ENCODE measurements around the gene GPC6. TPM values are rescaled to one million over a fixed set of nuclear protein-coding genes. Genes with fewer than 3 reads are reported as not detected.

GPC6 gene
- total and polyA plus RNA-seq, 2 donors (not counting 3 experiments of a cell fraction or from before 2014, with no cell fraction given), result 0.01 TPM; not detected in 1

- dilution Hi-C loops (cut with MboI; ENCODE audit: extremely low pct_ligation_motif_present, low sequenced_read_pairs), result no loop called here
- TF ChIP-seq EZH2 (IDR thresholded peaks at IDR 0.05; ENCODE audit: borderline replicate concordance, low read depth, low read length, severe bottlenecking), result no peak
- TF ChIP-seq CTCF (IDR thresholded peaks at IDR 0.05; ENCODE audit: extremely low read depth in 1 of 2, insufficient read depth in 1 of 2, low read depth in 1 of 2, low read length in 2 of 2), result no peak
- no peak for TF ChIP-seq POLR2A (IDR thresholded peaks at IDR 0.05; ENCODE audit: low read depth, low read length)
- no peak for TF ChIP-seq GATA2 (IDR thresholded peaks at IDR 0.05; ENCODE audit: insufficient read depth, insufficient read length, low read depth, low read length)
- no peak for TF ChIP-seq POLR2AphosphoS5 (IDR thresholded peaks at IDR 0.05; ENCODE audit: insufficient read depth, low read depth, low read length)
- TF ChIP-seq JUN (IDR thresholded peaks at IDR 0.05; ENCODE audit: borderline replicate concordance, insufficient read depth, insufficient read length, low read depth), result no peak
- no peak for TF ChIP-seq MYC (IDR thresholded peaks at IDR 0.05; ENCODE audit: low read depth, low read length)
- TF ChIP-seq MAX (IDR thresholded peaks at IDR 0.05; ENCODE audit: insufficient read depth, insufficient read length), result no peak
- TF ChIP-seq FOS (IDR thresholded peaks at IDR 0.05; ENCODE audit: borderline replicate concordance, insufficient read depth, low read length), result no peak
Measured at GRCh38 chr13:93945621-93946020, 719.0 kb downstream of the GPC6 start.

More at GRCh38 chr13:93945621-93946020, 719.0 kb downstream of the GPC6 start:
- BruUV-seq (replicated peaks), result no TSS peak
- ChIA-PET POLR2A (no interaction called here), CTCF (no interaction called here)
- DNase-seq (ENCODE audit: low read depth, low spot score), result no peak
- Histone ChIP-seq H3K9me1 (replicated peaks; ENCODE audit: control insufficient read depth, extremely low read depth, insufficient read depth, low read length) (no peaks in the 10 kb centered on the region), H3K9me3 (replicated peaks; ENCODE audit: control insufficient read depth, insufficient read depth, low read length) (peaks cover 2% of the 10 kb centered on the region), H3K9ac (replicated peaks; ENCODE audit: extremely low read depth, insufficient read depth, low read length) (no peak overlapping the region), H3K4me2 (ENCODE audit: insufficient read depth, low read length) (no peak overlapping the region), H3K79me2 (ENCODE audit: control insufficient read depth, insufficient read depth, low read length) (no peaks in the 10 kb centered on the region), H3K4me3 (replicated peaks in 1 of 3; ENCODE audit: insufficient read depth in 1 of 3, low read depth in 1 of 3, low read length in 3 of 3) (no peak overlapping the region), H3K27ac (ENCODE audit: insufficient read depth, low read depth, low read length) (no peak overlapping the region), H3K36me3 (ENCODE audit: control insufficient read depth in 2 of 2, extremely low read depth in 1 of 2, insufficient read depth in 2 of 2, low read length in 2 of 2) (no peaks in the 10 kb centered on the region), H3K27me3 (ENCODE audit: control insufficient read depth in 2 of 2, insufficient read depth in 2 of 2, low read length in 2 of 2) (no peaks in the 10 kb centered on the region), H4K20me1 (replicated peaks; ENCODE audit: control insufficient read depth, extremely low read depth, insufficient read depth, low read length) (no peaks in the 10 kb centered on the region), H3K4me1 (ENCODE audit: control insufficient read depth, extremely low read depth, insufficient read depth, low read length) (no peaks in the 10 kb centered on the region), H2AFZ (ENCODE audit: low read depth, low read length) (no peak overlapping the region)
- intact Hi-C loops (cut with micrococcal nuclease), result no loop called here
- no peak for FAIRE-seq

Measured in endothelial cell of umbilical vein (primary cell).